ENCODE measurements around the gene KLHL42.
A peak's percentile ranks its signal among the peaks of the same experiment; 100 is the strongest.

KLHL42 gene

GRCh38 chr12:27812502-27812901 lies 32.5 kb downstream of the KLHL42 start:
- Histone ChIP-seq H3K4me3 (no peak overlapping the region), H3K27ac (no peak overlapping the region)

- H3K4me3 ChIP-seq = no peak overlapping the region
Observed at GRCh38 chr12:27814411-27814810, 34.4 kb downstream of the KLHL42 start.

DNA sequence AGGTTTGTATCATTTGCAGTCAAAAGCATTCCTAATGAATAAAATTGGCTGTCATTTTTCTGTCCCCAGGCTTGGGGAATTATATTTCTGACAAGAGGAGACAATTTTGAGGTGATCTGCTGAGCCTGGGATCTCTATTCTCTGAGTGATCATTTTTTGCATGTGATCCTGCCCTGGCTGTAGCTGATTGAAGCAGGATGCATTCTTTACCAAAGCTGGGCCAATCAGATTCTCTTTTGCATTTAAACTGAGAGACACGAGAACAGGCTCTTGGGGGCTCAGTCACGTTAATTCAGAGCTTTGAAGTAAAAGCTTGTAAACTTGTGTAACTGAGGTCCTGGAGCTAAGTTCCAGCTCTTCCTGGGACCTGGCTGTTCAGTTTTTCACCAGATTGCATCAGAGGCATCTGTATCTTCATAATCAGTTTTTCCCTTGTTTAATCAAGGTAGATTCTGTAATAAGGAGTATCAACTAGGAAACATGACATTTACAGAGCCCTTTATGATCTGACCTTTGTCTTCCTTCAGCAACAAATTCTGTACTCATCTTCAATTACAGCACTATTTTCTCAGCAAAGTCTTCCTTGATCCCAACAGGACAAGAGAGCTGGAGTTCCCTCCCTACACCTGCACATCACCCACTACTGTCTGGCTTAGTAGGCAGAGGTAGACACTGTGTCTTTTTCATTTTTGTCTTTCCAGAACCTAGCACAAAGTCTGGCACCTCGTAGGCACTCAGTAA lies 35.0 kb downstream of the KLHL42 start:
- Histone ChIP-seq H3K27ac (no peak overlapping the region), H3K4me3 (no peak overlapping the region)

More at GRCh38 chr12:27814411-27814810, 34.4 kb downstream of the KLHL42 start:
- no peak overlapping the region for H3K27ac ChIP-seq

DNA sequence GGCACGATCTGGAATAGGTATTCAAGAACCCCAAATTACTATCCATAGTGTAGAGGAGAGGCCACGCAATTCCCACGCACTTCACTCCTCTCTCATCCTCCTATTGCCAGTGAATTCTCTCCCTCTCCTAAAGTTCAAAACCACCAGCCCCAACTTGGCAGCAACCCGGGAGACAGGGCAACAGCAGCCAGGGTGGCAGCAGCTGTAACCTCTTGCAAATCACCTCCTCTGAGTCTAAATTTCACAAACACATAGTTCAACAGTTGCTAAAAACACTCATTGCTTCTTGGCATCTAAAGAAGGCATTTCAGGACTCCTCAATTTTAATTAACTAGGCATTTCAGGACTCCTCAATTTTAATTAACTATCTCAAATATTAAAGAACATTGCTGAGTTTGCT lies 37.7 kb downstream of the KLHL42 start:
- Histone ChIP-seq H3K27ac (no peak overlapping the region), H3K4me3 (no peak overlapping the region)

GRCh38 chr12:27818401-27818918 lies 38.4 kb downstream of the KLHL42 start:
- H3K27ac ChIP-seq = no peak overlapping the region
- no peak overlapping the region for H3K4me3 ChIP-seq

GRCh38 chr12:27820564-27820963 lies 40.5 kb downstream of the KLHL42 start:
- Histone ChIP-seq H3K4me3 (no peak overlapping the region), H3K27ac (no peak overlapping the region)

GRCh38 chr12:27821259-27821973 lies 41.4 kb downstream of the KLHL42 start:
- H3K27ac ChIP-seq = peak overlapping the region in 9 of 21 experiments; percentile 14 to 72 (median 33)

DNA sequence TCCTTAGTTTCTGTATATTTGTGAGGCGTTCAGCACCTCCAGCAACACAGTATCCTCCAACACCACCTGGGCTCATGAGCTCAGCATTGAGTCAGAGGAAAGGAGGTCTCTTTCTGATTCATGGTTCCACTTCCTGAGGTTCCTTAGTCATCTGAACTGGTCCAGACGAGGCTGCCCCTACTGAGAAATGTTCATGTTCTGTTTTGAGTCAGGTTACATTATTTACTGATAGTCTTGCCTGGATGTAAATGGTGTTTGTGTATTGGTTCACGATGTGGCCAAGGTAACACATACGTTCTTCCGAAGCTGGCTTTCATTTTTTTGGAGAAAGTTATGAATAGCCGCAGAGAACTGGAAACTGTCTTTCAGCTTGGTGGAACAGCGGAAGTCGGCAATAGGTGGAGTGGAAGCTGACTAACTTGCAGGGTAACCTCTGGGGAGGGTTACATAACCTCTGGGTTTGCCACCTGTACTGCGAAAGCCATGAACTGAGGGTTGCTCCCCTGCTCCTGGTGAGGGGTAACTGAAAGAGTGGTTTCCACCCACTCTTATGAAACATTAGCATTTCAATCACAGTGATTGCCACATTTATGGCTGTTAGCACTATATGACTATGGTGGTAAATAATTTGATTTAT lies 42.2 kb downstream of the KLHL42 start:
- peak overlapping the region in 8 of 21 experiments; percentile 21 to 72 (median 43) for H3K27ac ChIP-seq
- peak overlapping the region in 1 of 7 experiments; percentile 16 for H3K4me3 ChIP-seq

More at GRCh38 chr12:27821259-27821973, 41.4 kb downstream of the KLHL42 start:
- H3K4me3 ChIP-seq = no peak overlapping the region

GRCh38 chr12:27823038-27823437 lies 43.0 kb downstream of the KLHL42 start:
- no peak overlapping the region for H3K27ac ChIP-seq
- no peak overlapping the region for H3K4me3 ChIP-seq

DNA sequence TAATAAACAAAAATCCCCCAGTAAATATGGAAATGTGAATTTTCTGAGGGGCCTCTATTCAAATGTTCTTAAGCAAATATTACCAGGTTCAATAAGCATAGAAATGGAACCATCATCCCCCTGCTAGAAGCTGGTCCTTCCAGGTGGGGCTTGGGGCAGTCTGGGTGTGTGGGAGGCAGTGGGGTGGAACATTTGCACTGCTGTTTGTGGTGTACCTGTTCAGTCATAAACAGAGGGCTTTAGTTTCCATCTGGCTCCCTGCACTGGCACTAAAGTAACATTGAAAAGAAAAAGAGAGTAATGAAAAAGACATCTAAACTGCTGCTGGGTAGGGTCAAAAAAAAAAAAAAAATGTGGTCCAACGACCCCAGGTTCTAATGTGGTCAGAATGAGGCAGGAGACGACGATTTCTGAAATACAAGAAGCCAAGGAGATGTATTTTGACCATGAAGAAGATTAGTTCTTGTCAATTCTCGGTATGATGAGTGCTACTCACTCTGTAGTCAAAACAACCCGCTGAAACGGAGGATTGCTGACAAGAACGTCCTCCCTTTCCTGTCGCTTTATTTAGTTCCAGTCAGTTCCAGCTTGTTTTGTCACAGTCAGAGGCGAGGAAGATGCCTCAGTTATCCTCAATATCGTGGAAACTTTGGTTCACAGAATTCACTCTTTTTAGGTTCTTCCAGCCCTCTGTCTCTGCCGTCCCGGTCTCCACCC lies 44.3 kb downstream of the KLHL42 start:
- Histone ChIP-seq H3K4me3 (no peak overlapping the region), H3K27ac (no peak overlapping the region)

- Histone ChIP-seq H3K4me3 (no peak overlapping the region), H3K27ac (no peak overlapping the region)
Observed at GRCh38 chr12:27826076-27826475, 46.0 kb downstream of the KLHL42 start.

DNA sequence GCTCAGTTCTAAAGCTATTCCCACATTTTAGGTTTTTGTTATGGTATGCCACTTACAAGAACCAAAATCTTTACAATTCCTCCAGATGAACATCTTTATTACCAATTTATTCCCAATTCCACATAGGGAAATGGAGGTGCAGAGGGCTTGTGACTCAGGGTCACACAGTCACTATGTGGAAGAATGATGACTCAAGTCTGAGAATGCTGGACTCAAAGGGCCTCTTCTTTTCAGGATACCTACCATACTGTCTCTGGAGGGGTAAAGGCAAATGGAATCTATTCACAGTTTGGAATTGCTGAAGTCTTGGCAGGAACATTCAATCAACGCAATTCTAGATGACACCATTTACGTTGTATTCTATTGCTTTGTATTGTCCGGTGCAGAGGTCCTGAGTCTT lies 48.2 kb downstream of the KLHL42 start:
- no peak overlapping the region for H3K27ac ChIP-seq
- no peak overlapping the region for H3K4me3 ChIP-seq

GRCh38 chr12:27838543-27839185 lies 58.6 kb downstream of the KLHL42 start:
- Histone ChIP-seq H3K4me3 (no peak overlapping the region), H3K27ac (no peak overlapping the region)

- Histone ChIP-seq H3K27ac (peak overlapping the region in 1 of 21 experiments; percentile 63), H3K4me3 (no peak overlapping the region)
Observed at GRCh38 chr12:27840229-27840999, 60.4 kb downstream of the KLHL42 start.

DNA sequence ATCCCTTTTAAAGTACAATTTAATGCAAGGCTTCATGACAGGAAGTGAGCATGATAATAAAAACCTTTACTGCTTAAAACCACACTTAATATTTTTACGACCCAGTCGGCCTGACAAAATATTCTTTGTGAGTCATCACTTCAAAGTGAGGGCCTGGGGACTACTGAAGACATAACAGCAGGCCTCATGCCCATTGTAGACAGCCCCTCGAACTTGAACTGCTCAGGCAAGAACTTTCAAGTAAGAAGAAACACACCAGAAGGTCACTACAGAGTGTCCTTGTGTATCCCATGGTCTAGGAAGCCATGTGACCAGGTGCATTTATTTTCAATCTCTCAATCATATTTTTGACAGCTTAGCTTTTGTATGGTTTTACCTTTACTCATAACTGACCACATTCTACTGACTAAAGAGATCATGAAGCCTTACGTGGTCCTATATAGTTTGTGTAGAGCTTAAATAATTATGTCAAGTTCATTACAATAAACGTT lies 61.4 kb downstream of the KLHL42 start:
- no peak overlapping the region for H3K4me3 ChIP-seq
- H3K27ac ChIP-seq = peak overlapping the region in 2 of 21 experiments; percentile 20 to 23

GRCh38 chr12:27843714-27844245 lies 63.7 kb downstream of the KLHL42 start:
- H3K27ac ChIP-seq = no peak overlapping the region
- H3K4me3 ChIP-seq = no peak overlapping the region

GRCh38 chr12:27844366-27845090 lies 64.5 kb downstream of the KLHL42 start:
- H3K4me3 ChIP-seq = no peak overlapping the region
- peak overlapping the region in 2 of 21 experiments; percentile 6 to 58 for H3K27ac ChIP-seq
